ENCODE measurements around the gene UTP11. TPM values are rescaled to one million over a fixed set of nuclear protein-coding genes. Genes with fewer than 3 reads are reported as not detected.
"Not testable (repeated sequence)": the region's sequence is repeated elsewhere in the genome, so short reads cannot be mapped to it uniquely, and the experiment has no call there.

UTP11 gene
- total RNA-seq, 2 experiments from 2014 or later: 51.2 to 52.3 TPM

- Mint-ChIP-seq H3K27ac (peak overlapping the region; percentile 89), H3K4me3 (peak overlapping the region; percentile 32), H3K4me1 (ENCODE audit: low read depth) (peaks cover 51% of the 10 kb centered on the region), H3K27me3 (no peaks in the 10 kb centered on the region), H3K36me3 (peaks cover 9% of the 10 kb centered on the region), H3K9me3 (no peaks in the 10 kb centered on the region)
- CTCF ChIA-PET: interaction anchor here (0.6 to 7.0 kb wide), 10 partner anchors 9 to 802 kb away, joined by 3 to 69 read pairs (median 4); partner anchors contain the start of genes MTF1, POU3F1 and UTP11
- intact Hi-C loops (cut with micrococcal nuclease): loop anchor here (5.0 to 10.0 kb wide), 3 partner anchors 557 to 1165 kb away; no protein-coding TSS in a partner anchor
- POLR2A ChIA-PET: interaction anchor here (0.6 to 1.8 kb wide), 7 partner anchors 11 to 827 kb away, joined by 3 to 14 read pairs (median 5); partner anchors contain the start of genes POU3F1, SF3A3 and UTP11
- DNase-seq: peak; percentile 89
Measured at GRCh38 chr1:38029685-38030511, 17.4 kb downstream of the UTP11 start.

- Mint-ChIP-seq H3K4me1 (ENCODE audit: low read depth) (peaks cover 51% of the 10 kb centered on the region), H3K27me3 (no peaks in the 10 kb centered on the region), H3K36me3 (peaks cover 4% of the 10 kb centered on the region), H3K9me3 (no peaks in the 10 kb centered on the region), H3K27ac (peak overlapping the region; percentile 89), H3K4me3 (peak overlapping the region; percentile 16)
- DNase-seq: no peak
- intact Hi-C loops (cut with micrococcal nuclease): loop anchor here (10.0 kb wide), 1 partner anchor 1164 kb away; no protein-coding TSS in a partner anchor
- POLR2A ChIA-PET: interaction anchor here (0.6 to 1.8 kb wide), 6 partner anchors 10 to 820 kb away, joined by 4 to 14 read pairs (median 6); partner anchors contain the start of genes POU3F1, SF3A3 and UTP11
- CTCF ChIA-PET: interaction anchor here (0.6 to 7.0 kb wide), 8 partner anchors 9 to 801 kb away, joined by 3 to 69 read pairs (median 4); partner anchors contain the start of genes POU3F1 and UTP11
Measured at GRCh38 chr1:38030596-38031512, 18.3 kb downstream of the UTP11 start.

- DNase-seq: no peak
- ChIA-PET CTCF (no interaction called here), POLR2A (no interaction called here)
- H3K27me3 Mint-ChIP-seq: no peaks in the 10 kb centered on the region
- no peaks in the 10 kb centered on the region for H3K9me3 Mint-ChIP-seq
- H3K4me3 Mint-ChIP-seq: no peak overlapping the region
- peak overlapping the region; percentile 48 for H3K27ac Mint-ChIP-seq
- intact Hi-C loops (cut with micrococcal nuclease): loop anchor here (10.0 kb wide), 1 partner anchor 1163 kb away; no protein-coding TSS in a partner anchor
- peaks cover 51% of the 10 kb centered on the region for H3K4me1 Mint-ChIP-seq (ENCODE audit: low read depth)
- peaks cover 3% of the 10 kb centered on the region for H3K36me3 Mint-ChIP-seq
Measured at GRCh38 chr1:38031513-38031866, 19.0 kb downstream of the UTP11 start.

GRCh38 chr1:38032992-38033391 is 20.5 kb downstream of the UTP11 start:
- CTCF ChIA-PET: interaction anchor here (1.5 kb wide), 1 partner anchor 39 kb away, joined by 6 read pairs; no protein-coding TSS in a partner anchor
- H3K36me3 Mint-ChIP-seq, POLR2A ChIA-PET, H3K27ac Mint-ChIP-seq, DNase-seq, H3K9me3 Mint-ChIP-seq, H3K4me3 Mint-ChIP-seq, H3K27me3 Mint-ChIP-seq: not testable (repeated sequence)
- peaks cover 37% of the 10 kb centered on the region for H3K4me1 Mint-ChIP-seq (ENCODE audit: low read depth)
- intact Hi-C loops (cut with micrococcal nuclease): loop anchor here (10.0 kb wide), 1 partner anchor 1162 kb away; no protein-coding TSS in a partner anchor

GRCh38 chr1:38034871-38035270 is 22.3 kb downstream of the UTP11 start:
- H3K27ac Mint-ChIP-seq: no peak overlapping the region
- no peak for DNase-seq
- intact Hi-C loops (cut with micrococcal nuclease): loop anchor here (10.0 kb wide), 1 partner anchor 1160 kb away; no protein-coding TSS in a partner anchor
- H3K27me3 Mint-ChIP-seq: peaks cover 8% of the 10 kb centered on the region
- H3K4me1 Mint-ChIP-seq (ENCODE audit: low read depth): peaks cover 20% of the 10 kb centered on the region
- no peaks in the 10 kb centered on the region for H3K36me3 Mint-ChIP-seq
- H3K4me3 Mint-ChIP-seq: no peak overlapping the region
- POLR2A ChIA-PET: no interaction called here
- CTCF ChIA-PET: no interaction called here
- H3K9me3 Mint-ChIP-seq: no peaks in the 10 kb centered on the region

- Mint-ChIP-seq H3K9me3 (no peaks in the 10 kb centered on the region), H3K4me3 (no peak overlapping the region), H3K27me3 (peaks cover 26% of the 10 kb centered on the region), H3K27ac (no peak overlapping the region), H3K4me1 (ENCODE audit: low read depth) (no peaks in the 10 kb centered on the region), H3K36me3 (no peaks in the 10 kb centered on the region)
- DNase-seq: peak; percentile 28
- CTCF ChIA-PET: interaction anchor here (0.7 to 2.3 kb wide), 4 partner anchors 9 to 1524 kb away, joined by 3 to 12 read pairs (median 5); partner anchors contain the start of gene POU3F1
- intact Hi-C loops (cut with micrococcal nuclease): loop anchor here (10.0 kb wide), 1 partner anchor 1157 kb away; no protein-coding TSS in a partner anchor
- POLR2A ChIA-PET: no interaction called here
Measured at GRCh38 chr1:38037221-38037939, 24.8 kb downstream of the UTP11 start.

GRCh38 chr1:38038861-38039260 is 26.3 kb downstream of the UTP11 start:
- no peak for DNase-seq
- intact Hi-C loops (cut with micrococcal nuclease): loop anchor here (10.0 kb wide), 1 partner anchor 1156 kb away; no protein-coding TSS in a partner anchor
- H3K9me3 Mint-ChIP-seq: no peaks in the 10 kb centered on the region
- CTCF ChIA-PET: interaction anchor here (1.4 to 2.3 kb wide), 3 partner anchors 9 to 33 kb away, joined by 4 to 12 read pairs (median 5); no protein-coding TSS in a partner anchor
- POLR2A ChIA-PET: no interaction called here
- no peak overlapping the region for H3K27ac Mint-ChIP-seq
- no peak overlapping the region for H3K4me3 Mint-ChIP-seq
- H3K36me3 Mint-ChIP-seq: no peaks in the 10 kb centered on the region
- H3K4me1 Mint-ChIP-seq (ENCODE audit: low read depth): peaks cover under 1% of the 10 kb centered on the region
- peaks cover 39% of the 10 kb centered on the region for H3K27me3 Mint-ChIP-seq

- H3K9me3 Mint-ChIP-seq: no peaks in the 10 kb centered on the region
- H3K36me3 Mint-ChIP-seq: no peaks in the 10 kb centered on the region
- ChIA-PET POLR2A (no interaction called here), CTCF (interaction anchor here (1.0 to 1.4 kb wide), 2 partner anchors 9 to 28 kb away, joined by 3 to 4 read pairs; no protein-coding TSS in a partner anchor)
- peaks cover 4% of the 10 kb centered on the region for H3K4me1 Mint-ChIP-seq (ENCODE audit: low read depth)
- no peak overlapping the region for H3K4me3 Mint-ChIP-seq
- H3K27ac Mint-ChIP-seq: no peak overlapping the region
- DNase-seq: no peak
- H3K27me3 Mint-ChIP-seq: peaks cover 43% of the 10 kb centered on the region
- intact Hi-C loops (cut with micrococcal nuclease): loop anchor here (10.0 kb wide), 1 partner anchor 1155 kb away; no protein-coding TSS in a partner anchor
Measured at GRCh38 chr1:38039331-38040088, 27.0 kb downstream of the UTP11 start.

- CTCF ChIA-PET: interaction anchor here (0.9 to 1.9 kb wide), 4 partner anchors 14 to 30 kb away, joined by 3 to 7 read pairs (median 4); no protein-coding TSS in a partner anchor
- Mint-ChIP-seq H3K27ac (no peak overlapping the region), H3K4me3 (no peak overlapping the region), H3K4me1 (ENCODE audit: low read depth) (peaks cover 7% of the 10 kb centered on the region), H3K36me3 (no peaks in the 10 kb centered on the region), H3K27me3 (peaks cover 49% of the 10 kb centered on the region), H3K9me3 (no peaks in the 10 kb centered on the region)
- POLR2A ChIA-PET: interaction anchor here (1.5 kb wide), 1 partner anchor 12 kb away, joined by 7 read pairs; no protein-coding TSS in a partner anchor
- DNase-seq: no peak
- intact Hi-C loops (cut with micrococcal nuclease): no loop called here
Measured at GRCh38 chr1:38041936-38042834, 29.7 kb downstream of the UTP11 start.
